ENCODE measurements around the gene COL8A1. TPM values are rescaled to one million over a fixed set of nuclear protein-coding genes. Genes with fewer than 3 reads are reported as not detected.

COL8A1 gene
- total and polyA plus RNA-seq, 5 donors: 16.5 to 57.5 (median 34.4) TPM

DNA sequence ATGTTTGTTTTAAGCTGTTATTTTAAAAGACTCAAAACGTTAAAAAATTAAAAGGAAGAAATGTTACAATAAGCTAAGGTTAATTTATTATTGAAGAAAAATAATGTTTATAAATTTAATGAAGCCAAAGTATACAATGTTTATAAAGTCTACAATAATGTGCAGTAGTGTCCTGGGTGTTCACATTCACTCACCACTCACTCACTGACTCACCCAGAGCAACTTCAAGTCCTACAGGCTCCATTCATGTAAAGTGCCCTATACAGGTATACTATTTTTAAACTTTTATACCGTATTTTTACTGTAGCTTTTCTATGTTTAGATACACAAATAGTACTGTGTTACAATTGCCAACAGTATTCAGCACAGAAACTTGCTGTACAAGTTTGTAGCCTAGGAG is 55.2 kb downstream of the COL8A1 start:
- Histone ChIP-seq H3K27me3 (ENCODE audit: control insufficient read depth, insufficient read depth) (no peaks in the 10 kb centered on the region), H3K9me3 (ENCODE audit: control insufficient read depth, low read length) (no peaks in the 10 kb centered on the region), H3K4me3 (ENCODE audit: low read length) (no peak overlapping the region), H3K27ac (ENCODE audit: low read length) (no peak overlapping the region), H3K4me1 (ENCODE audit: control insufficient read depth, insufficient read depth, low read length) (no peaks in the 10 kb centered on the region)
- WGBS: 72% methylated on average over 2 of the region's 2 CpGs
- intact Hi-C loops (cut with DNase I): no loop called here
- ATAC-seq: no peak
- DNase-seq: no peak

DNA sequence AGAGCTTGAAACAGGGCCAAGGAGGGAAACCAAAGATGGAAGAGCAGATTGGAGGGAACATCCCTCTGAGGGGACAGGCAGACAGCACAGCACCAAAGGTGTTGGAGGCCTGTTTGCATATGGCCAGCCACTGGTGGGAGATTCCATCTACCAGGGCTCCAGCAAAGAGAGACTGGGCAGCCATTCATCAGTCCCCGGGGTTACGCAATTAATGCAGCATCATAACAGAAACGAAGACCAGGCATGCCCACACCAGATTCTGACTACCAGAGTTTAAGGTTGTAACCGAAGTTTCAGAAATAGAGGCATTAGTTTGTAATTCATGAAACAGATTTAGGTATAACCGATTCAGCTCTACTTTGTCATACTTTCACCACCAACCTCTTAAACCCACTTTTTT is 58.1 kb downstream of the COL8A1 start:
- Histone ChIP-seq H3K27me3 (ENCODE audit: control insufficient read depth, insufficient read depth) (no peaks in the 10 kb centered on the region), H3K4me1 (ENCODE audit: control insufficient read depth, insufficient read depth, low read length) (no peaks in the 10 kb centered on the region), H3K27ac (ENCODE audit: low read length) (no peak overlapping the region), H3K4me3 (ENCODE audit: low read length) (no peak overlapping the region), H3K9me3 (ENCODE audit: control insufficient read depth, low read length) (no peaks in the 10 kb centered on the region)
- 95% methylated on average over 5 of the region's 5 CpGs for WGBS
- intact Hi-C loops (cut with DNase I): no loop called here
- no peak for DNase-seq
- ATAC-seq: no peak

GRCh38 chr3:99697250-99697649 is 58.9 kb downstream of the COL8A1 start:
- DNase-seq (no peak), ATAC-seq (no peak)
- 97% methylated on average over 5 of the region's 5 CpGs for WGBS
- intact Hi-C loops (cut with DNase I): no loop called here
- H3K27ac ChIP-seq (ENCODE audit: low read length): no peak overlapping the region
- no peaks in the 10 kb centered on the region for H3K27me3 ChIP-seq (ENCODE audit: control insufficient read depth, insufficient read depth)
- no peaks in the 10 kb centered on the region for H3K9me3 ChIP-seq (ENCODE audit: control insufficient read depth, low read length)
- H3K4me1 ChIP-seq (ENCODE audit: control insufficient read depth, insufficient read depth, low read length): no peaks in the 10 kb centered on the region
- H3K4me3 ChIP-seq (ENCODE audit: low read length): no peak overlapping the region

- no peaks in the 10 kb centered on the region for H3K4me1 ChIP-seq (ENCODE audit: control insufficient read depth, insufficient read depth, low read length)
- no peaks in the 10 kb centered on the region for H3K9me3 ChIP-seq (ENCODE audit: control insufficient read depth, low read length)
- WGBS: 77% methylated on average over 2 of the region's 2 CpGs
- no peak for DNase-seq
- H3K27ac ChIP-seq (ENCODE audit: low read length): no peak overlapping the region
- ATAC-seq: no peak
- H3K4me3 ChIP-seq (ENCODE audit: low read length): no peak overlapping the region
- intact Hi-C loops (cut with DNase I): no loop called here
- H3K27me3 ChIP-seq (ENCODE audit: control insufficient read depth, insufficient read depth): no peaks in the 10 kb centered on the region
These were observed 60.5 kb downstream of the COL8A1 start for GRCh38 chr3:99698932-99699331.

- Histone ChIP-seq H3K9me3 (ENCODE audit: control insufficient read depth, low read length) (no peaks in the 10 kb centered on the region), H3K4me3 (ENCODE audit: low read length) (no peak overlapping the region), H3K4me1 (ENCODE audit: control insufficient read depth, insufficient read depth, low read length) (no peaks in the 10 kb centered on the region), H3K27ac (ENCODE audit: low read length) (no peak overlapping the region), H3K27me3 (ENCODE audit: control insufficient read depth, insufficient read depth) (no peaks in the 10 kb centered on the region)
- no peak for DNase-seq
- intact Hi-C loops (cut with DNase I): no loop called here
- WGBS: 77% methylated on average over 9 of the region's 9 CpGs
- ATAC-seq: peak; percentile 51 to 61
These were observed 61.4 kb downstream of the COL8A1 start for GRCh38 chr3:99699841-99700240.

- H3K27ac ChIP-seq (ENCODE audit: low read length): no peak overlapping the region
- intact Hi-C loops (cut with DNase I): no loop called here
- 62% methylated on average over 8 of the region's 8 CpGs for WGBS
- H3K9me3 ChIP-seq (ENCODE audit: control insufficient read depth, low read length): no peaks in the 10 kb centered on the region
- ATAC-seq (peak in 1 of 2 donors; percentile 66), DNase-seq (no peak)
- H3K4me3 ChIP-seq (ENCODE audit: low read length): no peak overlapping the region
- no peaks in the 10 kb centered on the region for H3K27me3 ChIP-seq (ENCODE audit: control insufficient read depth, insufficient read depth)
- no peaks in the 10 kb centered on the region for H3K4me1 ChIP-seq (ENCODE audit: control insufficient read depth, insufficient read depth, low read length)
These were observed 62.4 kb downstream of the COL8A1 start for GRCh38 chr3:99700631-99701268.

DNA sequence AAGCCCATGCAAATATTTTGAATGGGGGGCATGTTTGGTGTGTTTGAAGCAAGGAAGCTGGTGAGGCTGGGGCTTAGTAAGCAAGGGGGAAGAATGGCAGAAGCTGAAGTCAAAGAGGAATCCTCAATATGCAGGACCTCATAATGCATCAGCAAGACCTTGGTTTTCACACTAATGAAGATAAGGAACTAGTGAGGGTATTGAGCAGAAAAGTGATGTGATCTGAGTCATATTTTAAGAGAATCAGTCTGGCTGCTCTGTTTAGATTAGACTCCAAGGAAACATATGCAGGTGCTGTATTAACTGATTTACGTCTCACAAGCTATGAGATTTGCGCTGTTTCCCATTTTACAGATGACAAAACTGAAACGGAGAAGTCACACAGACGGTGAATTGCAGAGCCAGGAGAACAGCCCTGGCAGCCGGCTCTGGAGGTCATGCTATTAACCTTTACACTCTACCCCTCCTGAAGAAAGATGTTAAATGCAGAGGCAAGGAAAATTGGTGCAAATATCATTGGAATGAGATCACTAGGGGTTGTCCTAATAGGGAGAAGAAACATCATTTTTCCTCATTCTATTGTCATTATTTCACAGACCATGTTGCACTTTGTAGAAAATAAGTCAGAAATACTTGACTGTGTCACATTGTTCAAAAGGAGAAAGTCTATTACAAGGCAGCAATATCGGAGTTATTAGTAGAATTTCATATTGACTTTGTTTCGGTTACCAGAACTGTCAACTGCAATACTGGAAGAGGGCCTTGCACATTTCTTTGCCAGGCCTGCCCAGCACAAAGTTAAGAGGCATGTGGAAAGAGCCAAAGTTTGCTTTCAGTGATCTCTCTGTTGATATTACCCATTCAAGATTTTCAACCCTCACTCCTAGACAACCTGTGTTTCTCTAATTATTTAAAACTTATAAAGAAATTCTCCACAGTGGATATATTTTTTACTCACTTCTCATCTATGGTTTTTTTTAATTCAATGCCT is 64.9 kb downstream of the COL8A1 start:
- Histone ChIP-seq H3K4me3 (ENCODE audit: low read length) (no peak overlapping the region), H3K9me3 (ENCODE audit: control insufficient read depth, low read length) (no peaks in the 10 kb centered on the region), H3K27me3 (ENCODE audit: control insufficient read depth, insufficient read depth) (no peaks in the 10 kb centered on the region), H3K4me1 (ENCODE audit: control insufficient read depth, insufficient read depth, low read length) (peaks cover 2% of the 10 kb centered on the region), H3K27ac (ENCODE audit: low read length) (no peak overlapping the region)
- ATAC-seq (peak in 1 of 2 donors; percentile 12), DNase-seq (no peak)
- intact Hi-C loops (cut with DNase I): no loop called here
- 79% methylated on average over 7 of the region's 7 CpGs for WGBS

GRCh38 chr3:99704417-99704816 is 66.0 kb downstream of the COL8A1 start:
- ATAC-seq: no peak
- 45% methylated on average over 2 of the region's 2 CpGs for WGBS
- no peaks in the 10 kb centered on the region for H3K9me3 ChIP-seq (ENCODE audit: control insufficient read depth, low read length)
- intact Hi-C loops (cut with DNase I): no loop called here
- H3K4me3 ChIP-seq (ENCODE audit: low read length): no peak overlapping the region
- no peak overlapping the region for H3K27ac ChIP-seq (ENCODE audit: low read length)
- DNase-seq: no peak
- peaks cover 3% of the 10 kb centered on the region for H3K4me1 ChIP-seq (ENCODE audit: control insufficient read depth, insufficient read depth, low read length)
- no peaks in the 10 kb centered on the region for H3K27me3 ChIP-seq (ENCODE audit: control insufficient read depth, insufficient read depth)

GRCh38 chr3:99706410-99706809 is 68.0 kb downstream of the COL8A1 start:
- Histone ChIP-seq H3K27ac (ENCODE audit: low read length) (no peak overlapping the region), H3K27me3 (ENCODE audit: control insufficient read depth, insufficient read depth) (no peaks in the 10 kb centered on the region), H3K4me1 (ENCODE audit: control insufficient read depth, insufficient read depth, low read length) (peaks cover 3% of the 10 kb centered on the region), H3K9me3 (ENCODE audit: control insufficient read depth, low read length) (no peaks in the 10 kb centered on the region), H3K4me3 (ENCODE audit: low read length) (no peak overlapping the region)
- 61% methylated on average over 1 of the region's 1 CpG for WGBS
- intact Hi-C loops (cut with DNase I): no loop called here
- DNase-seq: no peak
- ATAC-seq: no peak

DNA sequence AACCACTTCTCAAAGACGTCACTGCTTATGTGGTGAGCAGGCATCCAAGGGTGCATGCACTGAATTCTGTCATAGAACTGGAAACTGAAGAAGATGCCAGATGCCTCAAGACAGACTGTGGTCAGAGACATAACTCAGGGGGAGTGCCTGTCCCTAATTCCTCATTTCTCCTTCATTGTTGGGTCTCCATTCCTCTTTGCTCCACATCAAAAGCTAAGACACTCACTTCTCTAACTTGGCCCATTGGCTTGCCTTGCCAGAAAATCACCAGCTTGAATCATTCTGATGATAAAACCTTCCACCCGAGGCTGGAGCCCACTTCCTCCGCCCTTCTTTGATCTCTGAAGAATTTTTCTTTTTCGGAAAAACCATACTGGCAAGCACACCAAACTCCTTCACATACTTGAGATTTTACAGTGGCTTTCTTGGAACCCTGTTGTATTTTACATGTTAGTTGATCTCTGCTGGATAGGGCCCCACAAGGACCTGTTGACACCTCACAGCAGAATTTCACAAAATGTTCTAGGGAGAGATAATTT is 69.9 kb downstream of the COL8A1 start:
- peak; percentile 46 to 62 for ATAC-seq
- 67% methylated on average over 4 of the region's 4 CpGs for WGBS
- DNase-seq: no peak
- peaks cover 3% of the 10 kb centered on the region for H3K4me1 ChIP-seq (ENCODE audit: control insufficient read depth, insufficient read depth, low read length)
- no peak overlapping the region for H3K4me3 ChIP-seq (ENCODE audit: low read length)
- H3K27ac ChIP-seq (ENCODE audit: low read length): no peak overlapping the region
- no peaks in the 10 kb centered on the region for H3K27me3 ChIP-seq (ENCODE audit: control insufficient read depth, insufficient read depth)
- H3K9me3 ChIP-seq (ENCODE audit: control insufficient read depth, low read length): no peaks in the 10 kb centered on the region
- intact Hi-C loops (cut with DNase I): no loop called here

- 85% methylated on average over 1 of the region's 1 CpG for WGBS
- ATAC-seq (no peak), DNase-seq (no peak)
- H3K27me3 ChIP-seq (ENCODE audit: control insufficient read depth, insufficient read depth): no peaks in the 10 kb centered on the region
- no peak overlapping the region for H3K4me3 ChIP-seq (ENCODE audit: low read length)
- intact Hi-C loops (cut with DNase I): no loop called here
- H3K4me1 ChIP-seq (ENCODE audit: control insufficient read depth, insufficient read depth, low read length): peaks cover 3% of the 10 kb centered on the region
- no peaks in the 10 kb centered on the region for H3K9me3 ChIP-seq (ENCODE audit: control insufficient read depth, low read length)
- H3K27ac ChIP-seq (ENCODE audit: low read length): no peak overlapping the region
These were observed 71.3 kb downstream of the COL8A1 start for GRCh38 chr3:99709686-99710085.

All from right cardiac atrium (tissue), 5 donors.